Activated T-cell treated with anti-CD3 and anti-CD28 coated beads, Interleukin-2, amount 50 U/mL, for 48 hours (primary cell): ENCODE data around the gene TSPOAP1.

Experiments used
- DNase-seq, 2 experiments: peaks; one replicate each; pipeline ENCODE4 v3.0.0-alpha.2; 2020

TSPOAP1 gene

GRCh38 chr17:58272367-58273280, 56.0 kb downstream of the TSPOAP1 start:
- DNase-seq = no peak

GRCh38 chr17:58271216-58271931, 57.2 kb downstream of the TSPOAP1 start:
- DNase-seq = peak in 1 of 2 experiments; percentile 7

GRCh38 chr17:58270476-58271215, 57.9 kb downstream of the TSPOAP1 start:
- DNase-seq = peak in 1 of 2 experiments; percentile 21

GRCh38 chr17:58269557-58270291, 58.9 kb downstream of the TSPOAP1 start:
- DNase-seq = peak in 1 of 2 experiments; percentile 3

- no peak for DNase-seq
Observed at GRCh38 chr17:58268774-58269556, 59.6 kb downstream of the TSPOAP1 start.

GRCh38 chr17:58268326-58268725, 60.3 kb downstream of the TSPOAP1 start:
- peak in 1 of 2 experiments; percentile 8 for DNase-seq

GRCh38 chr17:58267347-58268324, 61.0 kb downstream of the TSPOAP1 start:
- peak in 1 of 2 experiments; percentile 2 for DNase-seq

GRCh38 chr17:58265902-58266875, 62.4 kb downstream of the TSPOAP1 start:
- peak in 1 of 2 experiments; percentile 6 for DNase-seq

- DNase-seq = no peak
Observed at GRCh38 chr17:58265271-58265670, 63.3 kb downstream of the TSPOAP1 start.

GRCh38 chr17:58264407-58265103, 64.0 kb downstream of the TSPOAP1 start:
- DNase-seq = no peak

GRCh38 chr17:58263773-58264172, 64.8 kb downstream of the TSPOAP1 start:
- DNase-seq = no peak

GRCh38 chr17:58262149-58262548, 66.4 kb downstream of the TSPOAP1 start:
- no peak for DNase-seq

- peak; percentile 9 to 14 for DNase-seq
Observed at GRCh38 chr17:58254803-58255202, 73.8 kb downstream of the TSPOAP1 start.

- DNase-seq = no peak
Observed at GRCh38 chr17:58253082-58253481, 75.5 kb downstream of the TSPOAP1 start.

GRCh38 chr17:58252141-58252540, 76.5 kb downstream of the TSPOAP1 start:
- DNase-seq = peak in 1 of 2 experiments; percentile 9
